ENCODE measurements around the gene TRAF7.

The TRAF7 gene

DNA sequence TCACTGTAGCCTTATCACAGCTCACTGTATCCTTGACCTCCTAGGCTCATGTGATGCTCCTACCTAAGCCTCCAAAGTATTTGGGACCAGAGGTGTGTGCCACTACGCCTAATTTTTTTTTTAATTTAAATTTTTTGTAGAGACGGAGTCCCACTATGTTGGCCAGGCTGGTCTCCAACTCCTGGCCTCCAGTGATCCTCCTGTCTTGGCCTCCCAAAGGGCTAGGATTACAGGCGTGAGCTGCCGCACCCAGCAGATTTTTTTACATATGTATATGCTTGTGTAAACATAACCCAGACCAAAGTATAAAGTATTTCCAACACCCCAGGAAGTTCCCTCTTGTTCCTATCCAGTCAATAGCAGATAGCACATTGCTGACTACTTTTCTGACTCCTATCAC is 60.7 kb downstream of the TRAF7 start:
- DNase-seq (ENCODE audit: low spot score) = no peak
- no peak for TF ChIP-seq CTCF (IDR thresholded peaks at IDR 0.05; ENCODE audit: extremely low read depth, missing control alignments)

GRCh38 chr16:2223221-2223941 is 67.8 kb downstream of the TRAF7 start, which contains the start of gene E4F1:
E4F1 (plus strand) TSS chr16:2223591; CDS start chr16:2223614, 23 bp downstream.
- DNase-seq (ENCODE audit: low spot score) = peak; percentile 100
- TF ChIP-seq CTCF (IDR thresholded peaks at IDR 0.05; ENCODE audit: extremely low read depth, missing control alignments) = no peak

GRCh38 chr16:2223942-2224486 is 68.4 kb downstream of the TRAF7 start:
- no peak for TF ChIP-seq CTCF (IDR thresholded peaks at IDR 0.05; ENCODE audit: extremely low read depth, missing control alignments)
- peak; percentile 72 for DNase-seq (ENCODE audit: low spot score)

DNA sequence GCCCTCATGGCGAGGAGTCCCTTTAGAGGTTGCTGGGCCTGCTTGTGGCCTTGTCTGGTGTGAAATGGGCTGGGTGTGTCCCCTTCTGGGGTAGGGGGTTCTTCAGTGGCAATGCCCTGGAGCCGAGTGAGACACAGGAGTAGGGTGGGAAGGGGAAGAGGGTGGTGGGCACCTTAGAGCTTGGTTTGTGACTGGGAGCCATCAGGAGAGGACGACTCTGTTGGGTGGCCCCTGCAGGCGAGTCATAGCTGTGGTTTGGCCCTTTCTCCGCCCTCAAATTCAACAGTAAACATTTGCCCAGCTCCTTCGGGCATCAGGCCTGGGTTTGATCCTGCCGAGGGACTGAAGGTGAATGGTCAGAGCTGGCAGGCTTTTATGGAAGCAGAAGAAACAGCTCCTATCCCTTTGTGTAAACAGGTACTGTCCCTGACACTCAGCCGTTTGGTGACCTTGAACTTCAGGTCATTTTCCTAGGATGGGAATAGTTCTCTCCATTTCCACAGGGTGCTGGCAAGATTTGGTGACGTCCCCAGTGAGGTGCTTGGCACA is 70.7 kb downstream of the TRAF7 start:
- no peak for DNase-seq (ENCODE audit: low spot score)

GRCh38 chr16:2226918-2227317 is 71.3 kb downstream of the TRAF7 start:
- no peak for TF ChIP-seq CTCF (IDR thresholded peaks at IDR 0.05; ENCODE audit: extremely low read depth, missing control alignments)
- DNase-seq (ENCODE audit: low spot score) = no peak

More for the DNA sequence above, 70.7 kb downstream of the TRAF7 start:
- no peak for TF ChIP-seq CTCF (IDR thresholded peaks at IDR 0.05; ENCODE audit: extremely low read depth, missing control alignments)

Data from GM20000 (cell line).